ENCODE measurements around the gene ZNF165.

GRCh38 chr6:28124971-28125353 lies 44.6 kb downstream of the ZNF165 start:
- TF ChIP-seq CTCF (IDR thresholded peaks at IDR 0.05; ENCODE audit: low read depth, low read length) (no peak), POLR2A (IDR thresholded peaks at IDR 0.05; ENCODE audit: extremely low read depth, insufficient read length) (no peak), MYC (IDR thresholded peaks at IDR 0.05; ENCODE audit: low read depth, low read length) (no peak)

Measured in NB4 (cell line).